ENCODE results near the gene CHCHD3.

GRCh38 chr7:133081119-133081598 is 731 bp downstream of the CHCHD3 start:
- TF ChIP-seq CTCF (optimal IDR thresholded peaks at IDR 0.05 in 1 of 3, IDR thresholded peaks at IDR 0.05 in 1 of 3, conservative IDR thresholded peaks at IDR 0.05 in 1 of 3; ENCODE audit: extremely low read depth in 1 of 3, insufficient read depth in 2 of 3, low read length in 3 of 3), result no peak
- TF ChIP-seq EZH2 (IDR thresholded peaks at IDR 0.05; ENCODE audit: low read length), result no peak
